H1 (cell line): ENCODE results near the gene CNTF.

Experiments used
- CTCF ChIP-seq, 3 experiments: IDR thresholded peaks; 1 replicate in 2 of 3; 2 replicates in 1 of 3; pipeline versions ENCODE4 v1.5.1 to v1.6.1; 2011; ENCODE audit warnings: low read length in 3 of 3, mild to moderate bottlenecking in 3 of 3, inconsistent platforms in 2 of 3, low read depth in 1 of 3, moderate library complexity in 1 of 3; ENCODE audit not compliant: insufficient read depth in 1 of 3; ENCODE audit errors: control extremely low read depth in 1 of 3
- EP300 ChIP-seq, 2 experiments: IDR thresholded peaks; 1 replicate in 1 of 2; 2 replicates in 1 of 2; pipeline ENCODE4 v1.6.1; 2011 to 2012; ENCODE audit warnings: low read depth in 2 of 2, low read length in 2 of 2, mild to moderate bottlenecking in 2 of 2, borderline replicate concordance in 1 of 2, inconsistent platforms in 1 of 2, moderate library complexity in 1 of 2
- EZH2 ChIP-seq: fragments of 200-600 bp; sonication (generic); IDR thresholded peaks from 2 replicates; pipeline ENCODE4 v1.7.1; 2012; ENCODE audit warnings: low read depth, mild to moderate bottlenecking, moderate library complexity, low read length, inconsistent platforms; ENCODE audit not compliant: severe bottlenecking

GRCh38 chr11:58616594-58616993, 5.9 kb upstream of the CNTF start:
- TF ChIP-seq CTCF (IDR thresholded peaks at IDR 0.05; ENCODE audit: control extremely low read depth in 1 of 3, insufficient read depth in 1 of 3, low read depth in 1 of 3, low read length in 3 of 3) = no peak
- no peak for TF ChIP-seq EZH2
- TF ChIP-seq EP300 (IDR thresholded peaks at IDR 0.05; ENCODE audit: borderline replicate concordance in 1 of 2, low read depth in 2 of 2, low read length in 2 of 2) = no peak
